ENCODE measurements around the gene ACSS1.

Gene ACSS1

GRCh38 chr20:25018425-25018824, 39.5 kb downstream of the ACSS1 start:
- TF ChIP-seq, protein P1, sequence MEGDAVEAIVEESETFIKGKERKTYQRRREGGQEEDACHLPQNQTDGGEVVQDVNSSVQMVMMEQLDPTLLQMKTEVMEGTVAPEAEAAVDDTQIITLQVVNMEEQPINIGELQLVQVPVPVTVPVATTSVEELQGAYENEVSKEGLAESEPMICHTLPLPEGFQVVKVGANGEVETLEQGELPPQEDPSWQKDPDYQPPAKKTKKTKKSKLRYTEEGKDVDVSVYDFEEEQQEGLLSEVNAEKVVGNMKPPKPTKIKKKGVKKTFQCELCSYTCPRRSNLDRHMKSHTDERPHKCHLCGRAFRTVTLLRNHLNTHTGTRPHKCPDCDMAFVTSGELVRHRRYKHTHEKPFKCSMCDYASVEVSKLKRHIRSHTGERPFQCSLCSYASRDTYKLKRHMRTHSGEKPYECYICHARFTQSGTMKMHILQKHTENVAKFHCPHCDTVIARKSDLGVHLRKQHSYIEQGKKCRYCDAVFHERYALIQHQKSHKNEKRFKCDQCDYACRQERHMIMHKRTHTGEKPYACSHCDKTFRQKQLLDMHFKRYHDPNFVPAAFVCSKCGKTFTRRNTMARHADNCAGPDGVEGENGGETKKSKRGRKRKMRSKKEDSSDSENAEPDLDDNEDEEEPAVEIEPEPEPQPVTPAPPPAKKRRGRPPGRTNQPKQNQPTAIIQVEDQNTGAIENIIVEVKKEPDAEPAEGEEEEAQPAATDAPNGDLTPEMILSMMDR (IDR thresholded peaks at IDR 0.05; ENCODE audit: low read depth, low read length, missing control alignments) = no peak
- no peak overlapping the region for H3K4me3 ChIP-seq (ENCODE audit: low read depth, low read length)

GRCh38 chr20:25017257-25017803, 40.6 kb downstream of the ACSS1 start:
- H3K4me3 ChIP-seq (ENCODE audit: low read depth, low read length) = no peak overlapping the region
- no peak for DNase-seq (ENCODE audit: low read depth)
- TF ChIP-seq, protein P1 (IDR thresholded peaks at IDR 0.05; ENCODE audit: low read depth, low read length, missing control alignments) = no peak

More at GRCh38 chr20:25018425-25018824, 39.5 kb downstream of the ACSS1 start:
- DNase-seq (ENCODE audit: low read depth) = no peak

DNA sequence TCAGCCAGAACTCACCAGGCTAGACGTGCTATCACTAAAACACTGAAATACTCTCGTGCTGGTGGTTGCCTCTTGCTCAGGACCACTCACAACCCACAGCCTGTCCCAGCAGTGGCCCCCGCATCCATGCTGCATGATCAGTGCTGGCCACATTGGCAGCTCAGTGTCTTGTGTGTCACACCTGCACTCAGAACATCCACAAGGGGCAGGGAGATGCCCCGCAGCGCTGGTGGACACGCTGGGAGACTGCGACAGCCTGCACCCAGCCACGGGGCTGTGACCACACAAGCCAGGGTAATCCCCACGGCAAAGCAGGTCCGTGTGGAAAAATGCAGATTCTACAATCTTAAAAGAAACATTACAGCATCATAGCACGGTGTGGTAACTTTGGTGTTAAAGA, 41.5 kb downstream of the ACSS1 start:
- H3K4me3 ChIP-seq (ENCODE audit: low read depth, low read length) = no peak overlapping the region
- TF ChIP-seq, protein P1 (IDR thresholded peaks at IDR 0.05; ENCODE audit: low read depth, low read length, missing control alignments) = no peak
- no peak for DNase-seq (ENCODE audit: low read depth)

DNA sequence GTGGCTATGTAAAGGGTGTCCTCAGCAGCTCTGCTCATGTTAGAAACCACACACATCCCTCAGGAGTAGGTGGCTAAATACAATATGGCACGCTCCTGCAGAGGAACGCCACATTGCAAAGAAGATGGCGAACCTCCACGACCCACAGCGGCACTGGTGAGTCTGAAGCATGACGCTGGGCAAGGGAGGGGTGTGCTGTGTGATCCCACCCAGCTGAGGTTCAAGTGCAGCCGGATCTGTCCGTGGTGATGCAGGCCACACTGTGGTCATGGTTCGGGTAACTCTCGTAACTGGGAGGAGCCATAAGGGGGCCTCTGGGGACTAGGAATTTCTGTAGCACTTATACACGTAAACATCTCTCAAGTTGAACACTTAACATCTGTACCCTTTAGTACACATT, 42.0 kb downstream of the ACSS1 start:
- no peak overlapping the region for H3K4me3 ChIP-seq (ENCODE audit: low read depth, low read length)
- no peak for DNase-seq (ENCODE audit: low read depth)
- TF ChIP-seq, protein P1 (IDR thresholded peaks at IDR 0.05; ENCODE audit: low read depth, low read length, missing control alignments) = no peak

- TF ChIP-seq, protein P1 (IDR thresholded peaks at IDR 0.05; ENCODE audit: low read depth, low read length, missing control alignments) = no peak
- DNase-seq (ENCODE audit: low read depth) = no peak
- H3K4me3 ChIP-seq (ENCODE audit: low read depth, low read length) = no peak overlapping the region
These were observed 43.1 kb downstream of the ACSS1 start for GRCh38 chr20:25014816-25015215.

- H3K4me3 ChIP-seq (ENCODE audit: low read depth, low read length) = no peak overlapping the region
- DNase-seq (ENCODE audit: low read depth) = no peak
- TF ChIP-seq, protein P1 (IDR thresholded peaks at IDR 0.05; ENCODE audit: low read depth, low read length, missing control alignments) = no peak
These were observed 44.2 kb downstream of the ACSS1 start for GRCh38 chr20:25013478-25014380.
